SK-N-SH (cell line): ENCODE measurements around the gene IL12B. TPM values are rescaled to one million over a fixed set of nuclear protein-coding genes. Genes with fewer than 3 reads are reported as not detected.

ENCODE experiments used
- CTCF ChIA-PET: fragments of 300-600, 350-600 bp; formaldehyde crosslinking; extraction: SDS; loops from one replicate; lab custom pipeline; 2021; lab: Yijun Ruan, JAX
- POLR2A ChIA-PET: fragments of 350-600 bp; sonication (Branson Sonifier 250); formaldehyde crosslinking; extraction: SDS; loops from one replicate; lab custom pipeline; 2020; ENCODE audit warnings: antibody characterized with exemption, inconsistent platforms; lab: Yijun Ruan, JAX
- DNase-seq: peaks from one replicate; pipeline ENCODE4 v3.0.0; 2012
- H2AFZ ChIP-seq: fragments of 200-600 bp; sonication (generic); 2 replicates; pipeline ENCODE4 v1.8.1; 2016; ENCODE audit warnings: antibody characterized with exemption, mild to moderate bottlenecking, low read depth
- H3F3A ChIP-seq: fragments of 200-600 bp; sonication (generic); replicated peaks from 2 replicates; pipeline ENCODE3; 2016; ENCODE audit warnings: antibody characterized with exemption, mild to moderate bottlenecking; ENCODE audit not compliant: insufficient read depth
- H3K27ac ChIP-seq, 2 experiments: fragments of 200-500 bp in 1 of 2; fragments of 200-600 bp in 1 of 2; sonication (Bioruptor generic) in 1 of 2; sonication (generic), shearing (Covaris generic) in 1 of 2; 2 replicates each; pipeline versions ENCODE4 v1.5.1 to v1.6.1; 2014 to 2016; ENCODE audit warnings: low read depth in 2 of 2, inconsistent platforms in 1 of 2, low read length in 1 of 2, mild to moderate bottlenecking in 1 of 2, mixed read lengths in 1 of 2
- H3K27me3 ChIP-seq: fragments of 200-600 bp; sonication (generic), shearing (Covaris generic); 2 replicates; pipeline ENCODE4 v1.6.1; 2016; ENCODE audit warnings: mixed run types; ENCODE audit not compliant: insufficient read depth
- H3K36me3 ChIP-seq, 2 experiments: fragments of 200-500 bp in 1 of 2; fragments of 200-600 bp in 1 of 2; sonication (Bioruptor generic) in 1 of 2; sonication (generic) in 1 of 2; replicated peaks in 1 of 2; 2 replicates each; pipeline versions ENCODE3 to v1.5.1; 2014 to 2016; ENCODE audit warnings: low read length in 1 of 2, mild to moderate bottlenecking in 1 of 2; ENCODE audit not compliant: insufficient read depth in 2 of 2, control insufficient read depth in 1 of 2
- H3K4me1 ChIP-seq, 2 experiments: fragments of 200-500 bp in 1 of 2; fragments of 200-600 bp in 1 of 2; sonication (Bioruptor generic) in 1 of 2; sonication (generic), shearing (Covaris generic) in 1 of 2; 2 replicates each; pipeline versions ENCODE4 v1.5.1 to v1.6.1; 2014 to 2016; ENCODE audit warnings: low read depth in 1 of 2, low read length in 1 of 2, mixed run types in 1 of 2; ENCODE audit not compliant: insufficient read depth in 2 of 2, control insufficient read depth in 1 of 2
- H3K4me2 ChIP-seq: fragments of 200-600 bp; sonication (generic), shearing (Covaris generic); 2 replicates; pipeline ENCODE4 v1.6.1; 2017; ENCODE audit warnings: mixed run types
- H3K4me3 ChIP-seq, 2 experiments: fragments of 200-500 bp in 1 of 2; fragments of 200-600 bp in 1 of 2; sonication (Bioruptor generic) in 1 of 2; sonication (generic), shearing (Covaris generic) in 1 of 2; 2 replicates each; pipeline versions ENCODE4 v1.5.1 to v1.8.1; 2014 to 2016; ENCODE audit warnings: low read depth in 2 of 2, inconsistent platforms in 1 of 2, low read length in 1 of 2, mild to moderate bottlenecking in 1 of 2, mixed read lengths in 1 of 2, moderate library complexity in 1 of 2
- H3K79me2 ChIP-seq: fragments of 200-600 bp; sonication (generic); 2 replicates; pipeline ENCODE4 v1.8.1; 2017; ENCODE audit warnings: mild to moderate bottlenecking; ENCODE audit not compliant: insufficient read depth
- H3K9ac ChIP-seq: fragments of 200-600 bp; sonication (generic); 2 replicates; pipeline ENCODE4 v1.6.1; 2017; ENCODE audit warnings: mixed run types
- H3K9me2 ChIP-seq: fragments of 200-600 bp; sonication (generic); 2 replicates; pipeline ENCODE4 v1.6.1; 2017; ENCODE audit warnings: mixed run types
- H3K9me3 ChIP-seq: fragments of 200-600 bp; sonication (generic); 2 replicates; pipeline ENCODE4 v1.6.1; 2017; ENCODE audit warnings: mixed run types, mild to moderate bottlenecking, moderate library complexity
- H4K20me1 ChIP-seq: fragments of 200-600 bp; sonication (generic); 2 replicates; pipeline ENCODE4 v1.6.1; 2017; ENCODE audit warnings: mild to moderate bottlenecking, mixed run types; ENCODE audit not compliant: insufficient read depth
- CTCF ChIP-seq: fragments of 200-600 bp; sonication (generic); IDR thresholded peaks from 2 replicates; pipeline ENCODE4 v1.6.1; 2017; ENCODE audit warnings: antibody characterized with exemption, mild to moderate bottlenecking, moderate library complexity
- EZH2phosphoT487 ChIP-seq: fragments of 200-600 bp; sonication (generic); IDR thresholded peaks from 2 replicates; pipeline ENCODE4 v1.6.1; 2017; ENCODE audit warnings: low read depth, mixed run types, mild to moderate bottlenecking, antibody characterized with exemption, moderate library complexity, borderline replicate concordance
- IRF3 ChIP-seq: fragments of 150-350 bp; IDR thresholded peaks from 2 replicates; pipeline ENCODE4 v1.6.1; 2016; ENCODE audit warnings: mild to moderate bottlenecking, low read depth, low read length
- JUND ChIP-seq: IDR thresholded peaks from 2 replicates; pipeline ENCODE4 v1.4.0; 2012
- MAX ChIP-seq: IDR thresholded peaks from 2 replicates; pipeline ENCODE4 v1.4.0; 2012; ENCODE audit warnings: low read depth
- TCF12 ChIP-seq: IDR thresholded peaks from 2 replicates; pipeline ENCODE4 v1.4.0; 2012
- USF1 ChIP-seq: IDR thresholded peaks from 2 replicates; pipeline ENCODE4 v1.4.0; 2012; ENCODE audit warnings: low read depth, borderline replicate concordance
- WGBS: methylation state at CpG from one replicate; pipeline ENCODE4 v1.1.6; 2017; ENCODE audit warnings: low lambda C conversion rate; 5-methylcytosine and 5-hydroxymethylcytosine counted together
- polyA plus RNA-seq, 3 experiments: library from polyadenylated mRNA; depleted of rRNA; stranded (reverse); fragments of >200 nt; gene quantifications; 2 replicates each; pipeline ENCODE4 v1.2.3, GENCODE V29; 2012

IL12B gene
- polyA plus RNA-seq, 1 of the 3 experiments (the other 2 are of a cell fraction) = not detected

GRCh38 chr5:159316519-159317383 lies 13.5 kb downstream of the IL12B start (continued):
- TF ChIP-seq CTCF = peak; percentile 69

GRCh38 chr5:159313197-159313596 lies 17.1 kb downstream of the IL12B start:
- Histone ChIP-seq H3K4me1 (no peaks in the 10 kb centered on the region; a peak in 1 of 4 replicates), H3F3A (no peaks in the 10 kb centered on the region), H3K4me3 (no peak overlapping the region), H3K9me2 (no peaks in the 10 kb centered on the region), H2AFZ (no peak overlapping the region), H4K20me1 (no peaks in the 10 kb centered on the region), H3K4me2 (no peak overlapping the region), H3K27ac (no peak overlapping the region), H3K27me3 (no peaks in the 10 kb centered on the region; the same call in 1 of the 2 replicates), H3K9me3 (no peaks in the 10 kb centered on the region), H3K36me3 (no peaks in the 10 kb centered on the region), H3K9ac (no peak overlapping the region)
- WGBS = 76% methylated on average over 2 of the region's 2 CpGs
- ChIA-PET POLR2A (no interaction called here), CTCF (interaction anchor here (1.3 kb wide), 1 partner anchor 23 kb away, joined by 3 read pairs; no protein-coding TSS in a partner anchor)
- DNase-seq = no peak
- TF ChIP-seq EZH2phosphoT487 (no peak), IRF3 (no peak), MAX (no peak), TCF12 (no peak), USF1 (no peak)
- TF ChIP-seq, all 33 proteins: peak for 0
- no peaks in the 10 kb centered on the region for H3K79me2 ChIP-seq

- no peaks in the 10 kb centered on the region; the same call in 1 of the 2 replicates for H3K27me3 ChIP-seq
- ChIA-PET CTCF (interaction anchor here (0.7 to 3.1 kb wide), 4 partner anchors 13 to 154 kb away, joined by 3 to 14 read pairs (median 8); no protein-coding TSS in a partner anchor), POLR2A (no interaction called here)
- no peaks in the 10 kb centered on the region for H3K36me3 ChIP-seq
- H2AFZ ChIP-seq = no peak overlapping the region
- H3K4me1 ChIP-seq = no peaks in the 10 kb centered on the region; a peak in 1 of 4 replicates
- no peaks in the 10 kb centered on the region for H3K9me3 ChIP-seq
- H3K9me2 ChIP-seq = no peaks in the 10 kb centered on the region
- no peak overlapping the region for H3K9ac ChIP-seq
- no peak overlapping the region for H3K4me3 ChIP-seq
- no peak overlapping the region for H3K27ac ChIP-seq
- no peak for DNase-seq
- H4K20me1 ChIP-seq = no peaks in the 10 kb centered on the region
- TF ChIP-seq JUND (no peak), TCF12 (no peak)
- TF ChIP-seq, all 33 proteins: peak for 0
- Histone ChIP-seq H3F3A (no peaks in the 10 kb centered on the region), H3K4me2 (no peak overlapping the region), H3K79me2 (no peaks in the 10 kb centered on the region)
- WGBS = 62% methylated on average over 7 of the region's 7 CpGs
Observed at GRCh38 chr5:159311063-159311462, 19.2 kb downstream of the IL12B start.
